Measurements from ENCODE around the gene RPP25L. TPM values are rescaled to one million over a fixed set of nuclear protein-coding genes. Genes with fewer than 3 reads are reported as not detected.

RPP25L gene
- total RNA-seq, 1 experiment from 2014 or later = 51.1 TPM

- Histone ChIP-seq H3K4me3 (replicated peaks in 1 of 2; ENCODE audit: low read depth in 1 of 2, low read length in 2 of 2) (no peak overlapping the region), H3K27ac (ENCODE audit: low read depth, low read length) (no peak overlapping the region), H3K9me2 (ENCODE audit: insufficient read depth) (no peaks in the 10 kb centered on the region), H3K4me2 (ENCODE audit: low read length) (no peak overlapping the region), H3K27me3 (ENCODE audit: insufficient read depth, low read length) (no peaks in the 10 kb centered on the region; the same call in 1 of the 2 replicates), H3K36me3 (ENCODE audit: control insufficient read depth in 1 of 2, insufficient read depth in 2 of 2, low read length in 2 of 2) (no peaks in the 10 kb centered on the region), H3K9ac (ENCODE audit: low read length) (no peak overlapping the region), H3K9me3 (ENCODE audit: control insufficient read depth in 1 of 2, insufficient read depth in 1 of 2, low read depth in 1 of 2, low read length in 2 of 2) (no peaks in the 10 kb centered on the region), H2AFZ (ENCODE audit: low read depth, low read length, poor library complexity, severe bottlenecking) (no peak overlapping the region), H3K79me2 (ENCODE audit: insufficient read depth, low read length) (no peaks in the 10 kb centered on the region), H4K20me1 (ENCODE audit: insufficient read depth) (no peaks in the 10 kb centered on the region), H3K4me1 (ENCODE audit: control insufficient read depth in 1 of 2, insufficient read depth in 2 of 2, low read length in 2 of 2) (no peaks in the 10 kb centered on the region)
- ChIA-PET POLR2A (no interaction called here), RAD21 (ENCODE audit: low non-redundant PET in 1 of 2, low total read pairs in 2 of 2, uncharacterized antibody in 2 of 2, unreplicated experiment in 2 of 2) (no interaction called here), CTCF (no interaction called here)
- intact Hi-C loops (cut with micrococcal nuclease) = no loop called here
- no peak for TF ChIP-seq ZBTB33 (IDR thresholded peaks at IDR 0.05; ENCODE audit: extremely low read depth, insufficient replicate concordance, low read length)
- no peak for TF ChIP-seq TCF7L2 (IDR thresholded peaks at IDR 0.05; ENCODE audit: borderline replicate concordance, extremely low read depth, insufficient read depth, insufficient read length)
- no peak for TF ChIP-seq MAX (IDR thresholded peaks at IDR 0.05)
- no peak for TF ChIP-seq POLR2A (IDR thresholded peaks at IDR 0.05; ENCODE audit: borderline replicate concordance, extremely low read depth, insufficient read depth, insufficient read length)
- BruUV-seq (replicated peaks) = no TSS peak
- DNase-seq (ENCODE audit: low read depth, low spot score) (no peak), ATAC-seq (no peak)
Measured at GRCh38 chr9:34580358-34580757, 31.5 kb downstream of the RPP25L start.

GRCh38 chr9:34579808-34580163, 32.1 kb downstream of the RPP25L start:
- H3K4me1 ChIP-seq (ENCODE audit: control insufficient read depth in 1 of 2, insufficient read depth in 2 of 2, low read length in 2 of 2) = no peaks in the 10 kb centered on the region
- no peaks in the 10 kb centered on the region for H3K36me3 ChIP-seq (ENCODE audit: control insufficient read depth in 1 of 2, insufficient read depth in 2 of 2, low read length in 2 of 2)
- intact Hi-C loops (cut with micrococcal nuclease) = no loop called here
- ChIA-PET POLR2A (no interaction called here), CTCF (no interaction called here), RAD21 (ENCODE audit: low non-redundant PET in 1 of 2, low total read pairs in 2 of 2, uncharacterized antibody in 2 of 2, unreplicated experiment in 2 of 2) (no interaction called here)
- ATAC-seq (no peak), DNase-seq (ENCODE audit: low read depth, low spot score) (no peak)
- no peaks in the 10 kb centered on the region for H3K9me2 ChIP-seq (ENCODE audit: insufficient read depth)
- TF ChIP-seq ZFX (IDR thresholded peaks at IDR 0.05) (no peak), SRF (IDR thresholded peaks at IDR 0.05; ENCODE audit: low read depth) (no peak), CTCF (IDR thresholded peaks at IDR 0.05 in 2 of 3, conservative IDR thresholded peaks at IDR 0.05 in 1 of 3; ENCODE audit: borderline replicate concordance in 1 of 3, insufficient read depth in 1 of 3, low read depth in 2 of 3, low read length in 2 of 3) (no peak), ZNF274 (IDR thresholded peaks at IDR 0.05; ENCODE audit: low read depth, low read length) (no peak), TCF7L2 (IDR thresholded peaks at IDR 0.05; ENCODE audit: borderline replicate concordance, extremely low read depth, insufficient read depth, insufficient read length) (no peak), REST (IDR thresholded peaks at IDR 0.05; ENCODE audit: low read depth) (no peak), SIN3A (IDR thresholded peaks at IDR 0.05; ENCODE audit: low read depth) (no peak), EGR1 (IDR thresholded peaks at IDR 0.05; ENCODE audit: low read depth) (no peak), CBX3 (IDR thresholded peaks at IDR 0.05; ENCODE audit: low read depth) (no peak)
- H3K79me2 ChIP-seq (ENCODE audit: insufficient read depth, low read length) = no peaks in the 10 kb centered on the region
- no peaks in the 10 kb centered on the region for H3K9me3 ChIP-seq (ENCODE audit: control insufficient read depth in 1 of 2, insufficient read depth in 1 of 2, low read depth in 1 of 2, low read length in 2 of 2)
- no peak overlapping the region for H3K27ac ChIP-seq (ENCODE audit: low read depth, low read length)
- BruUV-seq (replicated peaks) = no TSS peak
- no peak overlapping the region for H3K4me2 ChIP-seq (ENCODE audit: low read length)
- H4K20me1 ChIP-seq (ENCODE audit: insufficient read depth) = no peaks in the 10 kb centered on the region
- H3K27me3 ChIP-seq (ENCODE audit: insufficient read depth, low read length) = no peaks in the 10 kb centered on the region
- H3K4me3 ChIP-seq (replicated peaks in 1 of 2; ENCODE audit: low read depth in 1 of 2, low read length in 2 of 2) = no peak overlapping the region
- H2AFZ ChIP-seq (ENCODE audit: low read depth, low read length, poor library complexity, severe bottlenecking) = no peak overlapping the region
- no peak overlapping the region for H3K9ac ChIP-seq (ENCODE audit: low read length)

Data from HCT116 (cell line).